ENCODE data around the gene PLG.

PLG gene

DNA sequence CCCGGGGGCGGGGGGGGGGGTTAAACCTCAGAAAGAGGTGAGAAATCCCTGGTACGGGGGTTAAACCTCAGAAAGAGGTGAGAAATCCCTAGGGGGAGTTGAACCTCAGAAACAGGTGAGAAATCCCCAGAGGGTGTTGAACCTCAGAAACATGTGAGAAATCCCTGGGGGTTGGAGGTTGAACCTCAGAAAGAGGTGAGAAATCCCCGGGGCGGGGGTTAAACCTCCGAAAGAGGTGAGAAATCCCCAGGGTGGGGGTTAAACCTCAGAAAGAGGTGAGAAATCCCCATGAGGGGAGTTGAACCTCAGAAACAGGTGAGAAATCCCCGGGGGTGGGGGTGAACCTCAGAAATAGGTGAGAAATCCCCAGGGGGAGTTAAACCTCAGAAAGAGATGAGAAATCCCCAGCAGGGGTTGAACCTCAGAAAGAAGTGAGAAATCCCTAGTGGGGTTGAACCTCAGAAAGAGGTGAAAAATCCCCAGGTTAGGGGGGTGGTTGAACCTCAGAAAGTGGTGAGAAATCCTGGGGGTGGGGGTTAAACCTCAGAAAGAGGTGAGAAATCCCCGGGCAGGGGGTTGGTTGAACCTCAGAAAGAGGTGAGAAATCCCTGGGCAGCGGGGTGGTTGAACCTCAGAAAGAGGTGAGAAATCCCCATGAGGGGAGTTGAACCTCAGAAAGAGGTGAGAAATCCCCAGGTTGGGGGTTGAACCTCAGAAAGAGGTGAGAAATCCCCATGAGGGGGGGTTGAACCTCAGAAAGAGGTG, 87.4 kb downstream of the PLG start:
- no peak overlapping the region for H4K91ac ChIP-seq (ENCODE audit: low read depth, low read length, poor library complexity)
- no peak overlapping the region for H3K4me2 ChIP-seq (ENCODE audit: insufficient read depth, low read length, poor library complexity, severe bottlenecking)
- no peaks in the 10 kb centered on the region for H3K27me3 ChIP-seq (ENCODE audit: control insufficient read depth in 3 of 3, insufficient read depth in 3 of 3, low read depth in 1 of 3, low read length in 3 of 3)
- no peaks in the 10 kb centered on the region for H3K4me1 ChIP-seq (ENCODE audit: control insufficient read depth in 2 of 2, insufficient read depth in 1 of 2, low read depth in 1 of 2, low read length in 2 of 2)
- no peak overlapping the region for H3K23ac ChIP-seq (ENCODE audit: low read depth, low read length, poor library complexity)
- no peak overlapping the region for H3K14ac ChIP-seq (ENCODE audit: low read length)
- no peak overlapping the region for H3K27ac ChIP-seq (replicated peaks; ENCODE audit: low read length)
- H3K79me1 ChIP-seq (ENCODE audit: low read depth, low read length): no peaks in the 10 kb centered on the region
- H2BK12ac ChIP-seq (ENCODE audit: low read length): no peak overlapping the region
- H4K8ac ChIP-seq (ENCODE audit: low read depth, low read length): no peak overlapping the region
- no peaks in the 10 kb centered on the region for H3K36me3 ChIP-seq (replicated peaks in 1 of 2; ENCODE audit: control insufficient read depth in 2 of 2, insufficient read depth in 2 of 2, low read length in 2 of 2)
- WGBS, 2 donors (ENCODE audit: extremely low coverage in 2 of 2, insufficient read length in 2 of 2, insufficient replicate concordance in 1 of 2): no CpG with 5 or more reads among the region's 9 CpGs
- no peak overlapping the region for H3K9ac ChIP-seq (ENCODE audit: low read depth, low read length, poor library complexity)
- H3K9me3 ChIP-seq (replicated peaks in 1 of 2; ENCODE audit: control insufficient read depth in 2 of 2, insufficient read depth in 1 of 2, low read depth in 1 of 2, low read length in 2 of 2): no peaks in the 10 kb centered on the region
- no peak overlapping the region for H2BK120ac ChIP-seq (ENCODE audit: low read depth, low read length)
- no peak overlapping the region for H3K4ac ChIP-seq (ENCODE audit: low read length)
- no peak overlapping the region for H3K18ac ChIP-seq (ENCODE audit: low read length)
- H2AK5ac ChIP-seq (ENCODE audit: low read depth, low read length): no peak overlapping the region
- no peak for DNase-seq (ENCODE audit: low spot score)
- no peak overlapping the region for H3K4me3 ChIP-seq (ENCODE audit: low read length in 2 of 2)
- H2BK15ac ChIP-seq (ENCODE audit: low read length): no peak overlapping the region
- no peak overlapping the region for H2AFZ ChIP-seq (ENCODE audit: low read length)
- H2BK5ac ChIP-seq (ENCODE audit: low read length): no peak overlapping the region

GRCh38 chr6:160790028-160790792, 88.2 kb downstream of the PLG start:
- H3K27ac ChIP-seq (replicated peaks; ENCODE audit: low read length): no peak overlapping the region
- no peak overlapping the region for H3K4me2 ChIP-seq (ENCODE audit: insufficient read depth, low read length, poor library complexity, severe bottlenecking)
- 100% methylated on average over 1 of the region's 7 CpGs; no CpG with 5 or more reads in 1 of the 2 donors for WGBS, 2 donors (ENCODE audit: extremely low coverage in 2 of 2, insufficient read length in 2 of 2, insufficient replicate concordance in 1 of 2)
- no peak overlapping the region for H3K14ac ChIP-seq (ENCODE audit: low read length)
- H2AK5ac ChIP-seq (ENCODE audit: low read depth, low read length): no peak overlapping the region
- no peaks in the 10 kb centered on the region for H3K4me1 ChIP-seq (ENCODE audit: control insufficient read depth in 2 of 2, insufficient read depth in 1 of 2, low read depth in 1 of 2, low read length in 2 of 2)
- no peak overlapping the region for H3K18ac ChIP-seq (ENCODE audit: low read length)
- H3K79me1 ChIP-seq (ENCODE audit: low read depth, low read length): no peaks in the 10 kb centered on the region
- no peaks in the 10 kb centered on the region for H3K27me3 ChIP-seq (ENCODE audit: control insufficient read depth in 3 of 3, insufficient read depth in 3 of 3, low read depth in 1 of 3, low read length in 3 of 3)
- no peaks in the 10 kb centered on the region for H3K36me3 ChIP-seq (replicated peaks in 1 of 2; ENCODE audit: control insufficient read depth in 2 of 2, insufficient read depth in 2 of 2, low read length in 2 of 2)
- H3K23ac ChIP-seq (ENCODE audit: low read depth, low read length, poor library complexity): no peak overlapping the region
- H2BK5ac ChIP-seq (ENCODE audit: low read length): no peak overlapping the region
- no peak overlapping the region for H3K4me3 ChIP-seq (ENCODE audit: low read length in 2 of 2)
- no peak overlapping the region for H2BK12ac ChIP-seq (ENCODE audit: low read length)
- no peak overlapping the region for H4K8ac ChIP-seq (ENCODE audit: low read depth, low read length)
- no peak overlapping the region for H2BK15ac ChIP-seq (ENCODE audit: low read length)
- no peak overlapping the region for H4K91ac ChIP-seq (ENCODE audit: low read depth, low read length, poor library complexity)
- H2AFZ ChIP-seq (ENCODE audit: low read length): peak overlapping the region; percentile 40
- no peak for DNase-seq (ENCODE audit: low spot score)
- H3K9me3 ChIP-seq (replicated peaks in 1 of 2; ENCODE audit: control insufficient read depth in 2 of 2, insufficient read depth in 1 of 2, low read depth in 1 of 2, low read length in 2 of 2): no peaks in the 10 kb centered on the region
- no peak overlapping the region for H3K4ac ChIP-seq (ENCODE audit: low read length)
- no peak overlapping the region for H2BK120ac ChIP-seq (ENCODE audit: low read depth, low read length)
- no peak overlapping the region for H3K9ac ChIP-seq (ENCODE audit: low read depth, low read length, poor library complexity)

- Histone ChIP-seq H3K9ac (ENCODE audit: low read depth, low read length, poor library complexity) (no peak overlapping the region), H3K4me3 (ENCODE audit: low read length in 2 of 2) (no peak overlapping the region), H2BK5ac (ENCODE audit: low read length) (no peak overlapping the region), H2BK120ac (ENCODE audit: low read depth, low read length) (no peak overlapping the region), H3K4ac (ENCODE audit: low read length) (no peak overlapping the region), H3K4me1 (ENCODE audit: control insufficient read depth in 2 of 2, insufficient read depth in 1 of 2, low read depth in 1 of 2, low read length in 2 of 2) (no peaks in the 10 kb centered on the region), H2AK5ac (ENCODE audit: low read depth, low read length) (no peak overlapping the region), H3K4me2 (ENCODE audit: insufficient read depth, low read length, poor library complexity, severe bottlenecking) (no peak overlapping the region), H3K79me1 (ENCODE audit: low read depth, low read length) (no peaks in the 10 kb centered on the region), H3K23ac (ENCODE audit: low read depth, low read length, poor library complexity) (no peak overlapping the region), H3K9me3 (replicated peaks in 1 of 2; ENCODE audit: control insufficient read depth in 2 of 2, insufficient read depth in 1 of 2, low read depth in 1 of 2, low read length in 2 of 2) (no peaks in the 10 kb centered on the region), H2BK15ac (ENCODE audit: low read length) (no peak overlapping the region), H2BK12ac (ENCODE audit: low read length) (peak overlapping the region; percentile 58), H4K91ac (ENCODE audit: low read depth, low read length, poor library complexity) (no peak overlapping the region), H3K27me3 (ENCODE audit: control insufficient read depth in 3 of 3, insufficient read depth in 3 of 3, low read depth in 1 of 3, low read length in 3 of 3) (no peaks in the 10 kb centered on the region), H3K27ac (replicated peaks; ENCODE audit: low read length) (no peak overlapping the region), H4K8ac (ENCODE audit: low read depth, low read length) (no peak overlapping the region), H3K18ac (ENCODE audit: low read length) (no peak overlapping the region), H2AFZ (ENCODE audit: low read length) (no peak overlapping the region), H3K36me3 (replicated peaks in 1 of 2; ENCODE audit: control insufficient read depth in 2 of 2, insufficient read depth in 2 of 2, low read length in 2 of 2) (no peaks in the 10 kb centered on the region), H3K14ac (ENCODE audit: low read length) (no peak overlapping the region)
- WGBS, 2 donors (ENCODE audit: extremely low coverage in 2 of 2, insufficient read length in 2 of 2, insufficient replicate concordance in 1 of 2): no CpG with 5 or more reads among the region's 6 CpGs
- DNase-seq (ENCODE audit: low spot score): no peak
These were observed 89.4 kb downstream of the PLG start for GRCh38 chr6:160791459-160791858.

- H3K23ac ChIP-seq (ENCODE audit: low read depth, low read length, poor library complexity): no peak overlapping the region
- no peaks in the 10 kb centered on the region for H3K27me3 ChIP-seq (ENCODE audit: control insufficient read depth in 3 of 3, insufficient read depth in 3 of 3, low read depth in 1 of 3, low read length in 3 of 3)
- no peak overlapping the region for H4K91ac ChIP-seq (ENCODE audit: low read depth, low read length, poor library complexity)
- H2BK12ac ChIP-seq (ENCODE audit: low read length): no peak overlapping the region
- no peak overlapping the region for H3K4ac ChIP-seq (ENCODE audit: low read length)
- no CpG with 5 or more reads among the region's 3 CpGs for WGBS, 2 donors (ENCODE audit: extremely low coverage in 2 of 2, insufficient read length in 2 of 2, insufficient replicate concordance in 1 of 2)
- H3K14ac ChIP-seq (ENCODE audit: low read length): no peak overlapping the region
- H2AK5ac ChIP-seq (ENCODE audit: low read depth, low read length): no peak overlapping the region
- H3K9ac ChIP-seq (ENCODE audit: low read depth, low read length, poor library complexity): no peak overlapping the region
- H2BK15ac ChIP-seq (ENCODE audit: low read length): no peak overlapping the region
- no peaks in the 10 kb centered on the region for H3K4me1 ChIP-seq (ENCODE audit: control insufficient read depth in 2 of 2, insufficient read depth in 1 of 2, low read depth in 1 of 2, low read length in 2 of 2)
- H3K4me2 ChIP-seq (ENCODE audit: insufficient read depth, low read length, poor library complexity, severe bottlenecking): no peak overlapping the region
- no peak overlapping the region for H3K27ac ChIP-seq (replicated peaks; ENCODE audit: low read length)
- H2AFZ ChIP-seq (ENCODE audit: low read length): no peak overlapping the region
- no peaks in the 10 kb centered on the region for H3K36me3 ChIP-seq (replicated peaks in 1 of 2; ENCODE audit: control insufficient read depth in 2 of 2, insufficient read depth in 2 of 2, low read length in 2 of 2)
- H3K79me1 ChIP-seq (ENCODE audit: low read depth, low read length): no peaks in the 10 kb centered on the region
- H3K4me3 ChIP-seq (ENCODE audit: low read length in 2 of 2): no peak overlapping the region
- no peak overlapping the region for H3K18ac ChIP-seq (ENCODE audit: low read length)
- DNase-seq (ENCODE audit: low spot score): no peak
- H2BK120ac ChIP-seq (ENCODE audit: low read depth, low read length): no peak overlapping the region
- no peak overlapping the region for H4K8ac ChIP-seq (ENCODE audit: low read depth, low read length)
- H3K9me3 ChIP-seq (replicated peaks in 1 of 2; ENCODE audit: control insufficient read depth in 2 of 2, insufficient read depth in 1 of 2, low read depth in 1 of 2, low read length in 2 of 2): no peaks in the 10 kb centered on the region
- H2BK5ac ChIP-seq (ENCODE audit: low read length): no peak overlapping the region
These were observed 90.0 kb downstream of the PLG start for GRCh38 chr6:160791981-160792418.

Data from neuronal stem cell (in vitro differentiated cells).